IPS-18c (cell line): ENCODE data around the gene DNER.

Source experiments
- H3K4me3 ChIP-seq: 2 replicates; pipeline ENCODE4 v1.7.0; 2013; ENCODE audit warnings: low read depth, mild to moderate bottlenecking, low read length, moderate library complexity; ENCODE audit not compliant: insufficient read depth
- H3K9me3 ChIP-seq: one replicate; pipeline ENCODE4 v1.6.1; 2013; ENCODE audit warnings: mild to moderate bottlenecking, low read length, moderate library complexity; ENCODE audit not compliant: control insufficient read depth, insufficient read depth

The DNER gene

DNA sequence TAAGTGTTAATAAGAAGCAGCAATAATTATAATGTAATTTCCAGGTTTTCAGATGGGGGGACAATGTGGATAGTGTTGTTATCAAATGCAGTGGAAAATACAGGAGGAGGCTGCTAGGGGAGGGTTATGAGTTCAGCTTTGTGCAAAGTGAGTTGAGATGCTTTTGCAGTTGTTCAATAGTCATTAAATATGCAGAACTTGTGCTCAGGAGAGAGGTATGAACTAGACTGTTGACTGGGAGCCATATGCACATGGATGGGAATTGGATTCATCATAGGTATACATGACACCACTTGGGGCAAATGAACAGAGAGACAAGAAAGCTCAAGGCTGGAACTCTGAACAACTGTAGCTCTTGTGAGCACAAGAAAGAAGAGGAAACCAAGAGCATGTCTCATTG, 261.1 kb downstream of the DNER start:
- no peak overlapping the region for H3K4me3 ChIP-seq
- no peaks in the 10 kb centered on the region for H3K9me3 ChIP-seq

DNA sequence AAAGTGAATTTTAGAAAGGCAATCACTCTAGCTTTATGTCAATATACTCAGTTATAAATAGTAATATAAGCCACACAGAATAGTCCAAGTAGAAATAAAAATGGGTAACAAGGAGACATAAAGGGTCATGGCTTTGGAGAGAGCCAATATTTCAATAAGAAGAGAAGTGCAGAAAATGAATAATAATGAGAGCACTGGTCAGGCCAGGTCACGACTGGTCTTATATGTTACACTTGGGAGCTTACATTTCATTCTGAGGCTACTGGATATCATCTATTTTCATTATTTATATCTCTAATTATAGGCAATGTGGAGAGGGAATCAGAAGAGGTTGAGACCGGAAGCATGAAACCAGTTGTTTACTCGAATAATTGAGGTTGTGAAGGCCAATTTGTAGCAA, 262.5 kb downstream of the DNER start:
- Histone ChIP-seq H3K9me3 (no peaks in the 10 kb centered on the region), H3K4me3 (no peak overlapping the region)

DNA sequence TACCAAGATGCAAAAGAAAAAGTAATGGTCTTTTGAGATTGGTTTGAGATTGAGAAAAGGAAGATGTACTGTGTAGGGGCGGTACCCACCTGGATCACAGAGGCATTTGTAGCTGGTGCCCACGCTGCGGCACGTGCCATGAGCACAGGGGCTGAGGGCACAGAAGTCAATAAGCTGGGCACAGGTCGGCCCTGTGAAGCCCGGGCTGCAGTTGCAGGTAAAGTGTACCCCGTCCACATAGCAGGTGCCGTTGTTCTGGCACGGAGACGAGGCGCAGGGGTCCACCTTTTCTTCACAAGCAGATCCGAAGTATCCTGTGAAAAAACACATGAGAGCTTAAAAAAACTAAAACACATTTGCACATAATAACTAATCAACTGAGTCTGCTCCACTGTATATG, 267.1 kb downstream of the DNER start:
- Histone ChIP-seq H3K9me3 (no peaks in the 10 kb centered on the region), H3K4me3 (no peak overlapping the region)

DNA sequence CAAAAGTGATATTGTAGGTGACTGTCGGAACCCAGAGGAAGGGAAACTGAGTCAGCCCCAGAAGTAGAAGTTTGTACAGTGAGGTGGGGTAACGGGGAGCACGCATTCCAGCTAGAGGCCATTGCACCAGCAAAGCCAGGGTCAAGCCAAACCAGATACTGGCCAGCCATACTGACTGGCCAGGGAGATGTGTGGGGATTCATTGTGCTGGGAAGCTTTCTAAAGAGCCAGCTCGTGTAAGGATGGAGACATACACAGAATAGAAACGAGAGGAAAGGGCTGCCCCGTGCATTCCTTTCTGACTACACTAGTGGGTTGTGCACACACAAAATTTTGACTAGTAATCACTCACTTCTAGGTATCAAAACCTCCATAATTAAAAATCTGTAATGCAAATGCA, 268.0 kb downstream of the DNER start:
- H3K4me3 ChIP-seq, result no peak overlapping the region
- H3K9me3 ChIP-seq, result no peaks in the 10 kb centered on the region

DNA sequence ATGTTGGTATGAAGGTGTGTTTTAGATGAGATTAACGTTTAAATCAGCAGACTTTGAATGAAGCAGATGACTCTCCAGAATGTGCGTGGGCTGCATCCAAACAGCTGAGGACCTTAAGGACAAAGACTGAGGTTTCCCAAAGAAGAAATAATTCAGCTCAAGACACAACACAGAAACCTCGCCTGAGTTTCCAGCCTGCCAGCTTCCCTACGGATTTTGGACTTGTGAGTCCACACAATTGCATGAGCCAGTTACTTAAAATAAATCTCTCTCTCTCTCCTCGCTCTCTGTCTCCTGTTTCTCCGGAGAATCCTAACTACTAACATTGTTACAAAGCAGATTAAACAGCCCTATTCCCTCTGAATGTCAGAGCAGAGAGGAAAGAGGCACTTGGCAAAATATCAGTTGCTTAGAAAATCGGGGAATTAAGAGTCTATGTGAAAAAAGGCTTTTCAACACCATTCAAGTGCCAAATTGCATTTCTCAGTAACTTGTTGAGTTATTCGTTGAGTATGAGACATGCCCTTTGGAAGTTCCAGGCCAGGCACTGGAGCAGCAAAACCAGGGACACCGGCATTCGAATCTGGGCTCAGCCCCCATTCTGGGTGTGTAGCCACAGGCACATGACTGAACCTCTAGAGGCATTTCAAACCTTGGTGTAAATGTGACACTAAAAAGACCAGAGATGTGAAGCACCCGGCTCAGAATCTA, 268.7 kb downstream of the DNER start:
- no peak overlapping the region for H3K4me3 ChIP-seq
- H3K9me3 ChIP-seq, result no peaks in the 10 kb centered on the region

DNA sequence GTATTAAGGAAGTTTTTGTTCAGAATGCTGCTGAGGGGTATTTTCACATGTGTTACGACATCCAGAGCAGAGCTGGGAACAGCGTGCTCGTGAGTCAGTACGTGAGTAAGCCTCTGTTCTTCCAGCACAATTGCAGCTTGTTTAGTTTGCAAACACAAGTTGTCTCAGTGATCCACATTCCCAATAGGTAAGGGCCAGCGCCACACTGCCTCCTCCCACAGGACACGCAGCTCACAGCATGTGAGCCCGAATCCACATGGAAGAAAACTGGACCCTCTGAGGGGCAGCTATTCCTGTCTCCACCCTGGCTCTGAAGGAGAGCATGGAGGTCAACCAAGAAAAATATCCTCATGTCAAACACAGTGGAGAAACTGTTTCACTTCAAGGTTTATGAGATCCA, 269.3 kb downstream of the DNER start:
- no peak overlapping the region for H3K4me3 ChIP-seq
- H3K9me3 ChIP-seq, result no peaks in the 10 kb centered on the region

DNA sequence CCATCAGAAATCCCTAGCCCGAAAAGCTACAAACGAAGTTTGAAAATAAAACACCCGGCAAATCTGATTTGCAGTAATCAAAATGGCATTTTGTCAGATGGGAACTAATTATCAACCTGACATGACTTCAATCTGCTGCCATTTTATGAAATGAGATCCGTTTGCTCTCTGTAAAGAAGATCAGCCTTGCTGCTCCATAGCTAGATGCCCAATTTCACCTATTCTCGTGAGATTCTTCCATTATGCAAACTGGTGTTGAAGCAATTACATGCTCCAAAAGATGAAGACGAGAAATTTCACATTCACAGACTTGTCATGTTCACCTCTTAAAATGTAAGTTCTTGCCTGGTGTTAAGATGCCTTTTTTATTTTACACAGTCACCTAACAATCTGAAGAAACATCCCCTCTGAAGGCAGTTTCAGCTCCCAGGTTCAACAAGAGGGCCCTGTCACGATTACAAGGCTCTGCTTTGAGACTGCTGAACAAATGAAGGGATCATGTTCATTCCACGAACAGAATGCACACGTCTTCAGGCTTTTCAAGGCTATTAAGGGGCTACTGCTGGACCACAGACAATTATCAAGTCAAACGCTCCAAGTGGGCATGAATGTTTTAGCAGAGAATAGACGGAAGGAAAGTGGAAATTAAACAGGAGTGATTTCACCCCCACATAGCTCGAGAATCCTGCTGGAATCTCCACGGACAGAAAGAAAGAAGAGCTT, 270.6 kb downstream of the DNER start:
- H3K4me3 ChIP-seq, result no peak overlapping the region
- H3K9me3 ChIP-seq, result no peaks in the 10 kb centered on the region

DNA sequence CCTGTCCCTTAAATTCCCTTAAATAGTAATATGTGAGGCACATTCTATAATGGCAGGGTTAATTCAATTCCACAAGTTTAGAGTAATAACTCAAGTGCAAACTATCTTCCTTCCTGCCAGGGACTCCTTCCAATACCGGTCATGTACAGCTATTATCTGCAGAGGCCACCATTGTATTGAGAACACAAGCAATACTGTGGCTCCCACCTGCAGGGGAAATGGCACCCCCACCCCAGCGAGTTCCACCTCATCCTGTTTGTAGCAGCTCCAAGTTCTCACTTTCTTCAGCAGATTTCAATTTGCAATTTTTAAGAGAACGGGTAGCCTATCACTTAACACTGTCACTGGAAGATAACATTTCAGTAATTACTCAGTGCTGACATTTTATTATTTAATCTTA, 271.2 kb downstream of the DNER start:
- Histone ChIP-seq H3K4me3 (no peak overlapping the region), H3K9me3 (no peaks in the 10 kb centered on the region)

DNA sequence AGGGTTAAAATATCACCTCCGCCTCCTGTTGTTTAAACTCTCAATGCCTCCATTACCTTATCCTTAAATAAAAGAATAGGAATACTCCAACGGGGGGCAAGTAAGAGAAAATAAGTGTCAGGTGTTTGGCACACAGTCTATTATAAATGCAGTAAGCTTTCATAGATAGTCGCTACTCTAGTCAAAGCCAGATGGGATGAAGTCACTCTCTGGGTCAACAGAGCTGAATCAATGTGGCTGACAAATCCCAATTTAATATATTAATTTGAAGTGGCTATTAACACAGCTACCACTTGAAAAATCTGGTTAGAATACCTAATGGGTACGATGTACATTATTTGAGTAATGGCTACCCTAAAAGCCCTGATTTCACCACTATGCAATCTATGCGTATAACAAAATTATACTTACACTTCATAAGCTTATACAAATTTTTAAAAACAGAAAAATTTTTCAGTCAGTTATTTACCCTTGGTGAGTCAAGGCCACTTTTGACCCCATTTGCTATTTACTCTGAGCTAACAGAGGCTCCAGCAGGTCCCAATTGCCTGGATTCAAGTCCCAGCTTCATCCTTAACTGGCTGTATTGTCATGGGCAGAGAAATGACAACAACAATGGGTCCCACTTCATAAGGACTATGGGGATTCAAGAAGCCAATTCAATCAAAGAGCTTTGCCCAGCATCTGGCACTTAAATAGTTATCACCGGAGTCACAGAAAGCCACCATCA, 275.8 kb downstream of the DNER start:
- Histone ChIP-seq H3K4me3 (no peak overlapping the region), H3K9me3 (no peaks in the 10 kb centered on the region)

DNA sequence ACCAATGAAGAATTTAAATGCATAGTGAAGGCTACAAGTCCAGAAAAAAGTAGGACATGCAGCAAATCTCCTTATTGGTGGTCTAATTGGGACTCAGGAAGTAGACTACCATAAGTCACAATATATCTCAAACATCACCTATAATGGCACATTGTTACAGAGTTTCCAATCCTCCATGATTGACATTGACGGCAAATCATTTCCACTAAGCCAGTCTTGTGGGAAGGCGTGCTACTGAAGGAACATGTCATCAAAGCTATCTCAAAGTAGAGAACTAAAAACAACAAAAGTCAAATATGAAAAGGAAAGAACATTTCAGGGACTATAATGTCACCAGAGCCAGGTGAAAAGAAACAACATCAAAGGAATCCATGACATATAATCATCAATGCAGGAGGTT, 276.9 kb downstream of the DNER start:
- no peak overlapping the region for H3K4me3 ChIP-seq
- H3K9me3 ChIP-seq, result no peaks in the 10 kb centered on the region

DNA sequence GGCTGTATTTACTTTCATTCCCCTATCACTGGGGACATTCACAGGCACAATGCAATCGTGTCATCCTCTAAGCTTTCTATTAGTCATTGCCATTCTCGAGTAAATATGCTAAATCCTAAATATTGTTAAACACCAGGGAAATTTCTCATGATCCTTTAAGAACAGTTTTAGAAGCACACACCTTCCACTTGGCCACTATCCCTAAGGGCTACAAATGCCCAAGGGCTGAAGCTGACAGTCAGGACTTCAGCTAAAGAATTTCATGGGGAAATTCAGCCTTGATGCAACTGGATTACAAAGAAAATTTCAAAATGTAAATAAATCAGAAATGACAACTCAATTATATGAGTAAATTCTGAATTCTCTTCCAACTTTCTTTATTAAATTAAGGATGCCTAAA, 280.2 kb downstream of the DNER start:
- no peaks in the 10 kb centered on the region for H3K9me3 ChIP-seq
- H3K4me3 ChIP-seq, result no peak overlapping the region

DNA sequence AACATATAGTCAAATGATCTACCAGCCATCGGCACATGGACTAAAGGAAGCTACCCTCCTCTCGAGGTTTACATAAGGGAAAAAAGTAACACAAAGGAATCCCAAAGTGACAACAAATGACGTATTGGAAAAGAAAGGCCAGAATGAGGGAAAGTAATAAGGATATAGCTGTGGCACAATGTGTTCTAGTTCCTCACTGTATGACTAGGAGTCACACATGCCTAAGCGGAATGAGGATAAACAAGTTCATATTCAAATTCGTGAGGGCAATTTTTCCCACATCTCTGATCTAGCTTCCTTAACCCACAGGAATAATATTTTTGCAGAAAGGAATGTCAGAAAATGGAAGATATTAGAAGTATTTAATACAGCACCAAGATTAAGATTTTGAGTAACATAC, 281.0 kb downstream of the DNER start:
- H3K4me3 ChIP-seq, result no peak overlapping the region
- no peaks in the 10 kb centered on the region for H3K9me3 ChIP-seq

DNA sequence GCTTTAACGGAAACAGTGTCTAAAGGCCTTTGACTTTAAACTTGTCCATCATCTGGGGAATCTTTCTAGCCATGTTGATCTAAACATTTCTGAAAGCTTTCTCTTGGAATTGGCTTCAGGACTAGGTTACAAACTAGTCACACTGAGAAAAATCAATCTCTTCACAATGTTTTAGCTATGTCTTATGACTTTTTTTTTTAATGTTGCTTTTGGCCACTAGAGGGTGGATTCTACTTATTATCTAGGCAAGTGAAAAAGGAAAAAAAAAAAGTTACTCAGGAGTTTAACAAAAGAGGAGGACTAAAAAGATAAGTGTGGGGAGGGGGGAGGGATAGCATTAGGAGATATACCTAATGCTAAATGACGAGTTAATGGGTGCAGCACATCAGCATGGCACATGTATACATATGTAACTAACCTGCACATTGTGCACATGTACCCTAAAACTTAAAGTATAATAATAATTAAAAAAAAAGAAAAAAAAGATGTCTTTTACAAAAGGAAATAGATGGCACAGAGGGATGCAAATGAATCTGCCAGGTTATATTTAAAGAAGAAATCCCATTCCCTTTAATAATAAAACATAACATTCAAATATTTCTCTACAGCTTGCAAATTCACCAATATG, 282.9 kb downstream of the DNER start:
- H3K9me3 ChIP-seq, result no peaks in the 10 kb centered on the region
- no peak overlapping the region for H3K4me3 ChIP-seq

DNA sequence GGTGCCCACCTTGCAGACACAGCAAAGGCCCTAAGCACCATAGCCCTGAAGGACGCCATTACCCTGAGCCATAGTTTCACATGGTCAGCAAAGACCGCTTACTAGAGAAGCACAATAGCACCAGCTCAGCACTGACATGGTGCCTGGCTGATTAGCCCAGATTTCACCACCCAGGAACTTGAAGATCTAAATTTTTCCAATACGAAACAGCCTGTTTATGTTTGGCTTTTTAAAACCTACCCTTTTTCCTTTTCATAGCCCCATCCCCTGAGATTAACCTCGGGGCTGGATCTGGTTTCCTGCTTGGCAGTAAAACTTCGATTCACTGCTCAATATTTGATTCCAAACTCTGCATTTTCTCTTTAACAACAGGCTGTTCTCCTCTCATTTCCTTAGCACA, 284.8 kb downstream of the DNER start:
- no peak overlapping the region for H3K4me3 ChIP-seq
- H3K9me3 ChIP-seq, result no peaks in the 10 kb centered on the region

DNA sequence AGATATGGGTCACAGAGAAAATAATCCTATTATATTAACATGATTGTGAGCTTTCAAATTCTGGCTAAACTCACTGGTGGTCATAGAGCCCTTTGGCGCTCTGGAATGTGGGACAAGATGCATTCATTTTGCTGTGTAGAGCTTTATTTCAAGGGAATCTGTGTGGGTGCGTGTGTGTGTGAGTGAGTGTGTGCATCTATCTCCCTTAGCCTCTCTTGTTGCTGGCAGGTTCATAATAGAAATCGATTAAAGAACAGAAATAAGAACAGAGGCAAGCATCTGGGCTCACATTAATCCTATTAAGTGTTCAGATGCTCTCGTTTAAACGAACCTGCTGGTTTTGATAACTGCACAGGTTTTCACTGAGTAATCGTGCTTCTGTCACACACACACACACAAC, 287.9 kb downstream of the DNER start:
- H3K9me3 ChIP-seq, result peaks cover 2% of the 10 kb centered on the region

DNA sequence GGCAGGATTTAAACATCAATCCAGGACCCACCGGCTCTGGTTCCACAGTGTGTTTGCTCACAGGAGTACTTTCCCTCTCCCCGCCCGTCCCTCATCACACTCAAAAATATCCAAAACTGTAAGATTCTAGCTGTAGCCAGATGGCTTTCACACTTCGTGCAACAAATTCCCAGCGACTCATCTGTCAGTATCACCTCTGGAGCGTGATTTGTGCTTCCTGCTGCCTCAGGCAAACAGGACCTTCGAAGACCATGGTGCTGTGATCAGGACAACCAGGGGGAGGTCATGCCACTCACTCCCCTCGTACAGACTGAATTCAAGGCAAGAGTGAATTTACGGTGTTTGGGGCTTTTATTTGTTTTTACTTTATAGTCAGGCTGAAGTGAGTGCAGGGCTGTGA, 288.8 kb downstream of the DNER start:
- Histone ChIP-seq H3K9me3 (peaks cover 2% of the 10 kb centered on the region), H3K4me3 (no peak overlapping the region)

More for the DNA sequence above, 287.9 kb downstream of the DNER start:
- H3K4me3 ChIP-seq, result no peak overlapping the region

DNA sequence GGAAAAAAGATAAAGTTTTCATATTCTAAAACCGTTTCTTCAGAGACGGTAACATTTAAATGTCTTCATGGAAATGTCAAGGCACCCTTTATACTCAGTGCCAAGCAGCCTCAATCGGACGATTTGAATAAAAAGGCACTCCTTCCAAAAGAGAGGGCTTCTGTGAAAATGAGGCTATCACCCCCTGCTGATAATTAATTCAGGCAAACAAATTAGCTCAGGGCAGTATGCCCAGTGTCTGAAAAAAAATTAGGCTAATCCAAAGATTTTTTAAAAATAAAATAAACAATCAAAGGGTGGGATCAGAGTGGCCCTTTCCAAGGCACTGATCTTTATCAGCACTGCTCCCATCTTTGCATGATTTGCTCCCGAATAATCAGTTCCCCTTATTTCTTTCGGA, 292.3 kb downstream of the DNER start:
- Histone ChIP-seq H3K4me3 (no peak overlapping the region), H3K9me3 (peaks cover 2% of the 10 kb centered on the region)

DNA sequence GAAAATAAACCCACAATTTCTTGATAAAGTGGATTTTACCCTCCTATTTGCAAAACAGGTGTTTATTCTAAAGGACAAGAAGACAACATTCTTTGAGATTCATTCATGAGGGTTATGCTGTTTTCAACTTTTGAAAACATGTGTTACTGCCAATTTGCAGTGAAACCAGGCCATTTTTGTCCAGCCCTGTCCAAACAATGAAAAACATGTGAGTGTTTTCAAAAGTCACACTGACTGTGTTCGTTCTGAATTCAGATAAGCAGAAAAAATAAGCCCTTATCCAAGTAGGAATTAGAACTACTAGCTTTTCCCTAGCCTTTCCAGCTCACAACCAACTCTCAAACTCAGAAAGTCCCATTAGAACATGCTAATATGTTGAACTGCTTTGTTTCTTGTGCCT, 295.2 kb downstream of the DNER start:
- Histone ChIP-seq H3K9me3 (peaks cover 2% of the 10 kb centered on the region), H3K4me3 (no peak overlapping the region)
